Measurements from ENCODE around the gene ZNF805. TPM values are rescaled to one million over a fixed set of nuclear protein-coding genes. Genes with fewer than 3 reads are reported as not detected.

Gene ZNF805
- total RNA-seq, 1 donor from 2014 or later: 12.6 TPM

DNA sequence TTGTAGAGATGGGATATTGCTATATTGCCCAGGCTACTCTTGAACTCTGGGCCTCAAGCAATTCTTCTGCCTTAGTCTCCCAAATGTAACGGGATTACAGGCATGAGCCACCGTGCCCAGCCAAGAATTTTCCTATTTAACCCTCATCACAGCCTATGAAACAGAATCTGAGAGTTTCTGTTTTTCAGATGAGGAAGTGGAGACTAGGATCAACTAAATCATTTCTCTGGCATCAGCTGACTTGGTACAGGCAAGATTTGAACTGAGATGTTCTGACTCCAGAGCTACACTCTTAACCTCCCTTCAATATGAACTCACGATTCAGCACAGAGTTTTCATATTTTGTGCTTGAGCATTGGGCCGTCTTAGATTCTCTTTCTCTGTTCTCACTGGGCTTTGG lies 47.9 kb downstream of the ZNF805 start:
- H3K9me3 Mint-ChIP-seq: peaks cover 33% of the 10 kb centered on the region
- H3K27ac Mint-ChIP-seq: no peak overlapping the region
- TF ChIP-seq EZH2 (IDR thresholded peaks at IDR 0.05) (no peak), EZH2phosphoT487 (IDR thresholded peaks at IDR 0.05) (no peak)
- no peak overlapping the region for H3K9ac ChIP-seq
- peaks cover 82% of the 10 kb centered on the region for H3K79me2 ChIP-seq (ENCODE audit: low read depth)
- no peaks in the 10 kb centered on the region for H3K27me3 ChIP-seq
- H4K20me1 ChIP-seq (ENCODE audit: low read depth): peaks cover 6% of the 10 kb centered on the region
- H3K4me3 ChIP-seq: no peak overlapping the region
- peaks cover 69% of the 10 kb centered on the region for H3K36me3 Mint-ChIP-seq
- H3K4me1 ChIP-seq: no peaks in the 10 kb centered on the region
- no peaks in the 10 kb centered on the region for H3K4me1 Mint-ChIP-seq
- no peaks in the 10 kb centered on the region for H3F3A ChIP-seq (ENCODE audit: low read depth)
- H3K4me2 ChIP-seq: no peak overlapping the region
- H3K9me3 ChIP-seq (ENCODE audit: low read depth): no peaks in the 10 kb centered on the region
- H2AFZ ChIP-seq (replicated peaks): no peak overlapping the region
- H3K27ac ChIP-seq: no peak overlapping the region
- H3K4me3 Mint-ChIP-seq: no peak overlapping the region
- no peak for DNase-seq (ENCODE audit: low spot score)
- peaks cover 2% of the 10 kb centered on the region for H3K27me3 Mint-ChIP-seq (ENCODE audit: insufficient read depth, low read depth)
- H3K36me3 ChIP-seq: peaks cover 16% of the 10 kb centered on the region

DNA sequence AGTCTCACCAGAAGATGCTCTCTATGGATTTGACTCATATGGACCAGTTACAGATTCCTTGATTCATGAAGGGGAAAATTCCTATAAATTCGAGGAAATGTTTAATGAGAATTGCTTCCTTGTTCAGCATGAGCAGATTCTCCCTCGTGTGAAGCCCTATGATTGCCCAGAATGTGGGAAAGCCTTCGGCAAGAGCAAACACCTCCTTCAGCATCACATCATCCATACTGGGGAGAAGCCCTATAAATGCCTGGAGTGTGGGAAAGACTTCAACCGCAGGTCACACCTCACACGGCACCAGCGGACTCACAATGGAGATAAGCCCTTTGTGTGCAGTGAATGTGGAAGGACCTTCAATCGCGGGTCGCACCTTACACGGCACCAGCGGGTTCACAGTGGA lies 50.5 kb downstream of the ZNF805 start:
- no peak overlapping the region for H3K27ac ChIP-seq
- peaks cover 23% of the 10 kb centered on the region for H3K36me3 ChIP-seq
- Mint-ChIP-seq H3K9me3 (peaks cover 55% of the 10 kb centered on the region), H3K27ac (no peak overlapping the region), H3K27me3 (ENCODE audit: insufficient read depth, low read depth) (peaks cover 2% of the 10 kb centered on the region), H3K4me1 (no peaks in the 10 kb centered on the region), H3K36me3 (peaks cover 84% of the 10 kb centered on the region), H3K4me3 (no peak overlapping the region)
- peaks cover 3% of the 10 kb centered on the region for H4K20me1 ChIP-seq (ENCODE audit: low read depth)
- H3F3A ChIP-seq (ENCODE audit: low read depth): no peaks in the 10 kb centered on the region
- no peaks in the 10 kb centered on the region for H3K9me3 ChIP-seq (ENCODE audit: low read depth)
- DNase-seq (ENCODE audit: low spot score): no peak
- no peak overlapping the region for H2AFZ ChIP-seq (replicated peaks)
- H3K79me2 ChIP-seq (ENCODE audit: low read depth): peaks cover 82% of the 10 kb centered on the region
- no peaks in the 10 kb centered on the region for H3K4me1 ChIP-seq
- no peak overlapping the region for H3K4me3 ChIP-seq
- H3K9ac ChIP-seq: no peak overlapping the region
- no peaks in the 10 kb centered on the region for H3K27me3 ChIP-seq
- H3K4me2 ChIP-seq: no peak overlapping the region
- TF ChIP-seq EZH2phosphoT487 (IDR thresholded peaks at IDR 0.05) (no peak), EZH2 (IDR thresholded peaks at IDR 0.05) (no peak), CTCF (IDR thresholded peaks at IDR 0.05) (no peak)

DNA sequence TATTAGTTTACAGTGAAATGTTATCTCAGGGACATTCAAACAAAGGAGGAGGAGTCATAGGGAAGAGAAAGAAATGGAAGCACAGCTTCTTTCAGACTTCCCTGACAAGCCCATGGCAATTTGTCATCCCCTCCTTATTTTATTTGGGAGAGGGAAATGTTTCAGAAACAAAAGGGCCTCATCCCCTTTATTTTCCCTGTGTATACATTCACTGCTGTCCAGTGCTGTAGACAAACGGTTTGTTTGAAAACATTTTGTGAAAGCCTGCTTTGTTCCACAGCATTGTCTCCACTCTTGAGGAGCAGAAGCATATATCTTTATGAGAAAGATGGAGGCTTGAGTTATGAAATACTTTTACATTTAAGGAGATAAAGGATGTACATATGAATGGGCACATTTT lies 52.1 kb downstream of the ZNF805 start:
- Histone ChIP-seq H3K27me3 (no peaks in the 10 kb centered on the region), H2AFZ (replicated peaks) (no peak overlapping the region), H3K4me2 (no peak overlapping the region), H3K79me2 (ENCODE audit: low read depth) (peaks cover 79% of the 10 kb centered on the region), H3K27ac (no peak overlapping the region), H3K9me3 (ENCODE audit: low read depth) (no peaks in the 10 kb centered on the region), H3K4me3 (no peak overlapping the region), H3K36me3 (peaks cover 24% of the 10 kb centered on the region), H4K20me1 (ENCODE audit: low read depth) (no peaks in the 10 kb centered on the region), H3K9ac (no peak overlapping the region), H3F3A (ENCODE audit: low read depth) (no peaks in the 10 kb centered on the region), H3K4me1 (no peaks in the 10 kb centered on the region)
- no peaks in the 10 kb centered on the region for H3K4me1 Mint-ChIP-seq
- no peak for DNase-seq (ENCODE audit: low spot score)
- peaks cover 82% of the 10 kb centered on the region for H3K36me3 Mint-ChIP-seq
- TF ChIP-seq EZH2phosphoT487 (IDR thresholded peaks at IDR 0.05) (no peak), EZH2 (IDR thresholded peaks at IDR 0.05) (no peak), CTCF (IDR thresholded peaks at IDR 0.05) (no peak)
- H3K9me3 Mint-ChIP-seq: peaks cover 57% of the 10 kb centered on the region
- H3K4me3 Mint-ChIP-seq: no peak overlapping the region
- peaks cover 2% of the 10 kb centered on the region for H3K27me3 Mint-ChIP-seq (ENCODE audit: insufficient read depth, low read depth)
- no peak overlapping the region for H3K27ac Mint-ChIP-seq

- H4K20me1 ChIP-seq (ENCODE audit: low read depth): no peaks in the 10 kb centered on the region
Measured at GRCh38 chr19:57293719-57294118, 53.3 kb downstream of the ZNF805 start.

More at GRCh38 chr19:57293719-57294118, 53.3 kb downstream of the ZNF805 start:
- Histone ChIP-seq H3K4me1 (no peaks in the 10 kb centered on the region), H3F3A (ENCODE audit: low read depth) (no peaks in the 10 kb centered on the region), H2AFZ (replicated peaks) (no peak overlapping the region), H3K36me3 (peaks cover 28% of the 10 kb centered on the region), H3K27me3 (no peaks in the 10 kb centered on the region), H3K79me2 (ENCODE audit: low read depth) (peaks cover 79% of the 10 kb centered on the region), H3K9me3 (ENCODE audit: low read depth) (no peaks in the 10 kb centered on the region), H3K9ac (no peak overlapping the region), H3K27ac (no peak overlapping the region), H3K4me3 (no peak overlapping the region), H3K4me2 (no peak overlapping the region)
- Mint-ChIP-seq H3K9me3 (peaks cover 57% of the 10 kb centered on the region), H3K27me3 (ENCODE audit: insufficient read depth, low read depth) (peaks cover 2% of the 10 kb centered on the region), H3K4me3 (no peak overlapping the region), H3K36me3 (peaks cover 79% of the 10 kb centered on the region), H3K4me1 (no peaks in the 10 kb centered on the region), H3K27ac (no peak overlapping the region)
- no peak for DNase-seq (ENCODE audit: low spot score)
- no peak for TF ChIP-seq EZH2phosphoT487 (IDR thresholded peaks at IDR 0.05)
- TF ChIP-seq CTCF (IDR thresholded peaks at IDR 0.05): no peak
- TF ChIP-seq EZH2 (IDR thresholded peaks at IDR 0.05): no peak

Data from neural progenitor cell (in vitro differentiated cells).